Measurements from ENCODE around the gene ABCA4. TPM values are rescaled to one million over a fixed set of nuclear protein-coding genes. Genes with fewer than 3 reads are reported as not detected.

ABCA4 gene
- polyA plus RNA-seq, 1 experiment = 0.17 TPM

- Histone ChIP-seq H3K27ac (ENCODE audit: low read depth, low read length) (no peak overlapping the region), H3K27me3 (ENCODE audit: control insufficient read depth, insufficient read depth, low read length) (peaks cover 6% of the 10 kb centered on the region), H3K9me3 (ENCODE audit: control insufficient read depth, insufficient read depth, low read length) (no peaks in the 10 kb centered on the region), H3K4me3 (ENCODE audit: low read depth, low read length) (no peak overlapping the region)
- no peak for TF ChIP-seq CTCF (IDR thresholded peaks at IDR 0.05; ENCODE audit: low read depth, low read length)
- ChIA-PET CTCF (interaction anchor here (0.5 to 3.5 kb wide), 3 partner anchors 12 to 322 kb away, joined by 5 to 19 read pairs (median 14); no protein-coding TSS in a partner anchor), POLR2A (interaction anchor here (1.3 kb wide), 1 partner anchor 105 kb away, joined by 3 read pairs; the partner anchor contains the start of gene GCLM)
- no peak for DNase-seq (ENCODE audit: low read depth, low spot score)
Measured at GRCh38 chr1:94014087-94014486, 106.9 kb downstream of the ABCA4 start.

- no peak overlapping the region for H3K4me3 ChIP-seq (ENCODE audit: low read depth, low read length)
- CTCF ChIA-PET = interaction anchor here (0.5 to 3.3 kb wide), 4 partner anchors 9 to 322 kb away, joined by 3 to 14 read pairs (median 6); no protein-coding TSS in a partner anchor
- peaks cover 6% of the 10 kb centered on the region for H3K27me3 ChIP-seq (ENCODE audit: control insufficient read depth, insufficient read depth, low read length)
- no peak for DNase-seq (ENCODE audit: low read depth, low spot score)
- no peak for TF ChIP-seq CTCF (IDR thresholded peaks at IDR 0.05; ENCODE audit: low read depth, low read length)
- no peak overlapping the region for H3K27ac ChIP-seq (ENCODE audit: low read depth, low read length)
- POLR2A ChIA-PET = interaction anchor here (1.3 kb wide), 1 partner anchor 104 kb away, joined by 3 read pairs; the partner anchor contains the start of gene GCLM
- H3K9me3 ChIP-seq (ENCODE audit: control insufficient read depth, insufficient read depth, low read length) = no peaks in the 10 kb centered on the region
Measured at GRCh38 chr1:94013367-94013878, 107.5 kb downstream of the ABCA4 start.

- POLR2A ChIA-PET = interaction anchor here (1.3 kb wide), 1 partner anchor 104 kb away, joined by 3 read pairs; the partner anchor contains the start of gene GCLM
- Histone ChIP-seq H3K27ac (ENCODE audit: low read depth, low read length) (no peak overlapping the region), H3K9me3 (ENCODE audit: control insufficient read depth, insufficient read depth, low read length) (no peaks in the 10 kb centered on the region), H3K4me3 (ENCODE audit: low read depth, low read length) (no peak overlapping the region), H3K27me3 (ENCODE audit: control insufficient read depth, insufficient read depth, low read length) (peaks cover 6% of the 10 kb centered on the region)
- DNase-seq (ENCODE audit: low read depth, low spot score) = no peak
- TF ChIP-seq CTCF (IDR thresholded peaks at IDR 0.05; ENCODE audit: low read depth, low read length) = no peak
- CTCF ChIA-PET = interaction anchor here (0.8 to 3.3 kb wide), 3 partner anchors 10 to 323 kb away, joined by 3 to 14 read pairs (median 6); no protein-coding TSS in a partner anchor
Measured at GRCh38 chr1:94012708-94013366, 108.1 kb downstream of the ABCA4 start.

- ChIA-PET POLR2A (no interaction called here), CTCF (interaction anchor here (0.6 to 3.3 kb wide), 4 partner anchors 32 to 324 kb away, joined by 4 to 14 read pairs (median 5); no protein-coding TSS in a partner anchor)
- peaks cover 7% of the 10 kb centered on the region for H3K27me3 ChIP-seq (ENCODE audit: control insufficient read depth, insufficient read depth, low read length)
- H3K4me3 ChIP-seq (ENCODE audit: low read depth, low read length) = no peak overlapping the region
- H3K27ac ChIP-seq (ENCODE audit: low read depth, low read length) = no peak overlapping the region
- TF ChIP-seq CTCF (IDR thresholded peaks at IDR 0.05; ENCODE audit: low read depth, low read length) = no peak
- DNase-seq (ENCODE audit: low read depth, low spot score) = no peak
- H3K9me3 ChIP-seq (ENCODE audit: control insufficient read depth, insufficient read depth, low read length) = no peaks in the 10 kb centered on the region
Measured at GRCh38 chr1:94011709-94012595, 109.0 kb downstream of the ABCA4 start.
